ENCODE data around the gene STXBP6. TPM values are rescaled to one million over a fixed set of nuclear protein-coding genes. Genes with fewer than 3 reads are reported as not detected.

STXBP6 gene
- total RNA-seq, 4 donors from 2014 or later = 10.7 to 62.8 (median 55.9) TPM

DNA sequence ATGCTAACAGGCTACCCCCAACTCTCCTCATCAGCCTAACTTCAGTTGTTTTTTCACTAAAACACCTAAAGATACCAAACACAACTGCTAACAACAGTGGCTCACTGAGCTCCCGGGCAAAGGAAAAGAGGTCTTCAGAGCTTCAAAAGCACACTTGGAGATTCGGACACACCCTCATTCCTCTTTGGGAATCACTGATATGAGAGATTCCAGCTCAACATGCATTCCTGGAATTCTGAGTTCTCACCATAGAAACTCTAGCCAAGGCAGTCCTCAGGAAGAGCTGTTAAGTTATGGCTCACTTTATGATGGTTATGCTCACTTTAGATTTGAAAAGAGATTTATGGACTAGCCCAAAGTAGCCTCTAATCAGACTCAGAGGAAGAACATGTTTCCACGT, 40.1 kb downstream of the STXBP6 start:
- Histone ChIP-seq H3K9me3 (no peaks in the 10 kb centered on the region), H3K4me1 (peaks cover 0 to 29% (median 0%) of the 10 kb centered on the region in 4 donors), H3K4me3 (no peak overlapping the region), H3K27me3 (no peaks in the 10 kb centered on the region), H3K27ac (no peak overlapping the region), H3K36me3 (no peaks in the 10 kb centered on the region)
- no peak for DNase-seq
- no peak for TF ChIP-seq POLR2A (IDR thresholded peaks at IDR 0.05)
- TF ChIP-seq, protein P1, sequence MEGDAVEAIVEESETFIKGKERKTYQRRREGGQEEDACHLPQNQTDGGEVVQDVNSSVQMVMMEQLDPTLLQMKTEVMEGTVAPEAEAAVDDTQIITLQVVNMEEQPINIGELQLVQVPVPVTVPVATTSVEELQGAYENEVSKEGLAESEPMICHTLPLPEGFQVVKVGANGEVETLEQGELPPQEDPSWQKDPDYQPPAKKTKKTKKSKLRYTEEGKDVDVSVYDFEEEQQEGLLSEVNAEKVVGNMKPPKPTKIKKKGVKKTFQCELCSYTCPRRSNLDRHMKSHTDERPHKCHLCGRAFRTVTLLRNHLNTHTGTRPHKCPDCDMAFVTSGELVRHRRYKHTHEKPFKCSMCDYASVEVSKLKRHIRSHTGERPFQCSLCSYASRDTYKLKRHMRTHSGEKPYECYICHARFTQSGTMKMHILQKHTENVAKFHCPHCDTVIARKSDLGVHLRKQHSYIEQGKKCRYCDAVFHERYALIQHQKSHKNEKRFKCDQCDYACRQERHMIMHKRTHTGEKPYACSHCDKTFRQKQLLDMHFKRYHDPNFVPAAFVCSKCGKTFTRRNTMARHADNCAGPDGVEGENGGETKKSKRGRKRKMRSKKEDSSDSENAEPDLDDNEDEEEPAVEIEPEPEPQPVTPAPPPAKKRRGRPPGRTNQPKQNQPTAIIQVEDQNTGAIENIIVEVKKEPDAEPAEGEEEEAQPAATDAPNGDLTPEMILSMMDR (IDR thresholded peaks at IDR 0.05) = no peak

DNA sequence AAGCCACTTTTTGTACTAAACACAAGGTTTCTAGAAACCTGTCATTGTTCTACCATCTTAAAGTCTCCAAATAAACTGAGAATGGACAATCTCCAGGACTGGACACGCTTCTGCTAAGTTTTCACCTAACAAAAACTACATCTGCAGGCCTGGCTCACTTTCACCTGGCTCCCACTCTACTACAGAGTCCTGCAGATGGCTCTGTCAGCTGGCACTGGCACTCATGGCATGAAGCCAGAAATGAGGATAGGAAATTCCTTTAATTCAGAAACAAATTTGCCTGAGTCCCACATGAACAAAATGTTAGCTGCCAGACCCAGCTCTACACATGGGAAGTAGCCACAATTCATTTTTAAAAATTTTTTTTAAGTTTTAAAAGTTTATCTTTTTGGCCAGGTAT, 42.1 kb downstream of the STXBP6 start:
- Histone ChIP-seq H3K4me3 (no peak overlapping the region), H3K27me3 (no peaks in the 10 kb centered on the region), H3K36me3 (no peaks in the 10 kb centered on the region), H3K9me3 (no peaks in the 10 kb centered on the region), H3K4me1 (peaks cover 0 to 26% (median 0%) of the 10 kb centered on the region in 4 donors), H3K27ac (no peak overlapping the region)
- TF ChIP-seq POLR2A (IDR thresholded peaks at IDR 0.05) = no peak
- TF ChIP-seq, protein P1 (IDR thresholded peaks at IDR 0.05) = no peak
- DNase-seq = no peak

DNA sequence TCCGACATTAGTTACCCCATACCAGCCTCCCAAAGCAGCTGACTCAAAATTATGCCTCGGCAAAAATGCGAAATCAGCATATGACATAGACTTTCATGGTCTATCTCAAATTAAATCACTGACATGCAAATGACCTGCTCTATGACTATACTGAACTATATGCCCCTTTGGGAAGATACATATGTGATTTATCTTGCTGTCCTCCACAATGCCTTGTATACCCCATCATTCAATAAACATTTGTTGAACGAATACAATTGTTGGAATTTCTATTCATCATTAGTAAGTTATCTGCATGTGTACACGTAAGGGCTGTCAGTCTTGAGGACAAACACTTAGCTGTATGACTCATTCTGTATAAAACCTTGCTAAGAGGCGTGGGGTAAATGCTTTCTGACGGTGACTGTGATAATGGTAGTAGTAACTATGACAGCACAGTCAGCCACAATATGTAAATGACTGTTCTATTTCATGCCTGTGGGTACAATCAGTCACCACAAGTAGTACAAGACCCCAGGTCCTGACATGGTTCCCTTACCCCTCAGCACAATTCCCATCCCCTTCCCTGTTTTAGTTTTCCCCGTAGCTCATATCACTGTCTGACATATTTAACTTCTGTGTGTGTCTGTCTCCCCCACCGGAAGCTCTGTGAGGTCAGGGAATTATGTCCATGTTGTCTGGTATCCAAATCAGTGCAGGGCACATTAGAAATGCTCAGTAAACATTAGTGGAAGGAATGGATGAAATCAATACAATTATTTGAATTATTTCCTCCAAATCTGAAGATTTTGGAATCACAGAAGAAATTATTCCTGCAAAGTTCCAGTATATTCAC, 42.8 kb downstream of the STXBP6 start:
- H3K36me3 ChIP-seq = no peaks in the 10 kb centered on the region
- no peak overlapping the region for H3K4me3 ChIP-seq
- TF ChIP-seq POLR2A (IDR thresholded peaks at IDR 0.05) = no peak
- TF ChIP-seq, protein P1 (IDR thresholded peaks at IDR 0.05) = no peak
- no peak for DNase-seq
- H3K27ac ChIP-seq = peak overlapping the region in 1 of 4 donors; percentile 22
- H3K4me1 ChIP-seq = peaks cover 0 to 26% (median 0%) of the 10 kb centered on the region in 4 donors
- H3K9me3 ChIP-seq = no peaks in the 10 kb centered on the region
- no peaks in the 10 kb centered on the region for H3K27me3 ChIP-seq

DNA sequence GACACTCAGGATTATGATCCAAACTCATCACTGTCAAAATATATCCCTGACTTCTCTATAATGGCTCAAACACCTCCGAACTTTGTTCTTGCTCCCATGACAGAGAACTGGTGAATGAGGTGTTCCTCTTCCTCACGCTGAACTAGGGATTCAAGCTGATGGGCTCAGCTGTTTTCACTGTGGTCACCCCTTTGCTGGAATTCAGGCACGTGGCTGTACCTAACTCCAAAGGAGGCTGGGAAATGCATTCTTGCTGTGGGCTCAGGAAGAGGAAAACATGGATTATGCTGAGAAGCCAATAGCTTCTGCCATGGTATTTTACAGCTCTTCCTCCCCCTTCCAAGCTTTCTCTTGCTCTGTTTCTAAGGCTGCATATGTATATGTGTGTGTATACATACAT, 43.9 kb downstream of the STXBP6 start:
- no peak for TF ChIP-seq POLR2A (IDR thresholded peaks at IDR 0.05)
- TF ChIP-seq, protein P1 (IDR thresholded peaks at IDR 0.05) = no peak
- no peak for DNase-seq
- Histone ChIP-seq H3K9me3 (no peaks in the 10 kb centered on the region), H3K27ac (no peak overlapping the region), H3K4me3 (no peak overlapping the region), H3K27me3 (no peaks in the 10 kb centered on the region), H3K36me3 (no peaks in the 10 kb centered on the region), H3K4me1 (peaks cover 0 to 20% (median 0%) of the 10 kb centered on the region in 4 donors)

DNA sequence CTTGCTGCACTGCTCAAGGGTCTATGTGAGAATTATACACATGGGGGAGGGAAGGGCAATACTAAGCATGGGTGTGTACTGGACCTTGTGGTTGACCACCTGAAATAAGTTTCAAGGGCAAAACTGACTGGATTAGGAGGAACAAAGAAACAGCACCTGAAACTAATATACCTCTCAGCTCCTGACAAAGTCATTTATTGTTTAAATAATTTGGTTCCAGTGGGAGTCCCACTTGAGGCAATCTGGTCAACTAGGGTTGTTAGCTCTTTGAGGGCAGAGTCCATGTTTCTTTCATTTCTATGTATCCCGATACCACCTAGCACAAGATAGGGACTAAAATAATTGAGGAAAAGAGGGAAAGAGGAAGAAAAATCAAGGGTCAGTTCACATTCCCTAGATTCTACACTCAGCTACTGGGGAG, 45.5 kb downstream of the STXBP6 start:
- TF ChIP-seq POLR2A (IDR thresholded peaks at IDR 0.05) = no peak
- TF ChIP-seq, protein P1 (IDR thresholded peaks at IDR 0.05) = no peak
- H3K9me3 ChIP-seq = no peaks in the 10 kb centered on the region
- no peak overlapping the region for H3K4me3 ChIP-seq
- no peaks in the 10 kb centered on the region for H3K36me3 ChIP-seq
- DNase-seq = no peak
- H3K27ac ChIP-seq = no peak overlapping the region
- no peaks in the 10 kb centered on the region for H3K27me3 ChIP-seq
- peaks cover 0 to 13% (median 0%) of the 10 kb centered on the region in 4 donors for H3K4me1 ChIP-seq
